Pons (tissue), 1 donor: ENCODE results near the gene ASB2.

Source experiments
- DNase-seq: peaks from one replicate; pipeline ENCODE4 v3.0.0-alpha.2; 2016; ENCODE audit warnings: low spot score

Gene ASB2

DNA sequence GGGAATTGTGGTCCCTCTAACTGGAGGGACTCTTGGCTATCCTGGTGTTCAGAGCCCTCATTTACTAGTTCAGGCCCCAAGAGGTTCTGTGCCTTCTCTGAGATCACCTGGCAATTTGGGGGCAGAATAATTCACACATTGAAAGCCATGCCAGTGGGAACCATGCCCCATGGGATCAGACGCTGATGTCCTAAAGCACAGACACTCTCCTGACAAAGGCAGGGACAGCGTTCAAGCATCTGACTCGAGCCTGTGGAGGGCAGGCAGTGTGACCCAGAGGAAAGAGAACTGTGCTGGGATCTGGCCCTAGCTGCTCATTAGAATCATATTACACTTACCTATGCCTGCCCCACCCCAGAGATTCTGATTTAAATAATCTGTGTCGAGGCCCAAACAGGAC is 2.4 kb upstream of the ASB2 start:
- no peak for DNase-seq

DNA sequence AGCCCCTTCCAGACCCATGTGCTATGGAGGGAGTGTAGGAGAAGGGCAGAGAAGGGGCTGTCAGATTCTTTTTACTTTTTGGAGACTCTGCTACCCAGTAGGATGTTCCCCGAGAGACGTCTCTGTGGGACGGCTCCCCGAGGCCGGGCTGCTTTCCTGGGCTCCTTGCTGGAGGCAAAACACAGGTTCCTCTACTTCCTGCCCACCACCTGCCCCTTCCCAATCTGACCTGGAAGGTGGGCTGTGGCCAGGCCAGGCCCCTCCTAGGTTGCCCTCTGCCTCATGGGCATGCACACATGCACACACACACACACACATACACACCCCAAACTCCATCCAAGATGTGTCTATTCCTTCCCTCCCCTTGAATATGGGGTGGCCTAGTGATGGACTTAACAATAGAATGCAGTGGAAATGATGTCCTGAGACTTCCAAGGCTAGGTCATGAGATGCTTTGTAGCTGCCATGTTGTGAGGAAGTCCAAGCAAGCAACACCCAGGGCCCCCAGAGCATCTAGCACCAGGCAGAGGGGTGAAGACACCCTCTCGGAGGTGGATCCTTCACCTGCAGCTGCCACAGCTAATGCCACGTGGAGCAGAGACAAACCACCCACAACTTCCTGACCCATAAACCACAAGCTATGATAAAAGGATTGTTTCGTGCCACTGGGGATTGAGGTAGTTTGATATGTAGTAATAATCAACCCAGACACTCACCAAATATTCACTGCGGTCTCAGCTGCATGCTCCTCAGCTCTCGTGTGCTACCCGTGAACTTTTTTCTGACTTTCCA is 1.6 kb upstream of the ASB2 start:
- no peak for DNase-seq

DNA sequence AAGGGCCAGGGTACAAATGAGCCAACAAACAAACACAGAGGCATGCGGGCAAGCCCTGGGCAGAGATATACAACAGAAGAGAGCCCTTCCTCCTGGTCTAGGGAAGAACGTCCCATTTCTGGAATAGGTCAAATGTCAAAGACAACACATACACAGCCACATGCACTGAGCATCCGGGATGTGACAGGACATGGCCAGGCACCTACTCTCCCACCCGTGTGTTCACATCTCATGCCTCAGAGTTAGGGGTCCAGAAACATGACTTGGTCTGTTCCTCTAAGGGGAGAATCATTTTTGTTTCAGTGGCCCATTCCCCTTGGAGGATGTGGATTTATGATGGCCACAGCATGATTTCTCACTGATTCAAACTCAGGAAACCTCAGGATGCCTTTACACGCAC is 801 bp upstream of the ASB2 start:
- no peak for DNase-seq

DNA sequence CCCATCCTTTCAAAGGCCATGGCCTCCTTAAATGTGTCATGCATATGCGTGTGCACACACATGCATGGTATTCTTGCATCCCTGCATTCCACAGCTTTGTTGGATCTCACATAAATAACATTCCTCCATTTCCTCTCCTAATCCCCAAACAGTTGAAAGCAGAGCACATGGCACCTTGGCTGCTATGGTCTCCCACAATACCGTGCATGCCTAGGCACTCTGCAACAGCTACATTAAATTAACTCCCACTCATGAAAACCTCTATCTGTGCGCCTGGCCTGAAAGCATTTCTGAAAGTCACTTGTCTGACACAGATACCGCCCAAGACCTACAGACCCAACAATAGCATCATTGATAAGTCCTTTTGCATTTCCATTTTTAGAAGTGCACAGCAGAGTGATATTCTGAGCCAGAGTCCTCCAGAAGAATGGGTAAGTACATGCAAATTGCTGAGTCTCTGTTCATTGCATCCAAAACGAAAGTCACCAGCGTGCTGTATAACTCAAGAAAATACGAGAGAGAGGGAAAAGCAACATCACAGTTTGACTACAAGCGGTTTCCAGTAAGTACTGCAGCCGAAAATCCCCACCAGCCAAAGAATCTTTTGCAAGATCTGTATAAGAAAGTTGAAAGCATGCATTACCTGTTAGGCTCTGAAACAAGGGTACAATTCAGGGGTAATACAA is 436 bp downstream of the ASB2 start:
- DNase-seq, result peak; percentile 69

DNA sequence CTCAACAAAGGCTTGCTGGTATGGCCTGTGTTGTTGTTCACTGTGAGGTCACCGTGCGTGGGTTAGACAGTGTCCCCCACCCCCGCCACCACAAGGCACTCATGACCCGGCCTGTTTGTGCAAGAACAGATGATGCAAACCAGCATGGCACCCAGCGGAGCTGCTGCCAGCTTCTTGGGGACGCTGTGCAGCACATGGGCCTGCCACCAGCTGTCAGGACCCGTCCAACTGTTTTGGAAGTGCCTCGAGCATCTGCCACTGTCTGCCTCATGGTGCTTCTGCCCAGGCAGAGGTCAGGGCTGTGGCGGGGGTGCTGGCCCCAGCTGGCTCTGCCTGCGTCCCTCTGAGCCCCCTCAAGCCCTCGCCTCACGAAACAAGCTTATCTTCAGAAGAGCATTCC is 1.5 kb downstream of the ASB2 start:
- DNase-seq, result no peak

DNA sequence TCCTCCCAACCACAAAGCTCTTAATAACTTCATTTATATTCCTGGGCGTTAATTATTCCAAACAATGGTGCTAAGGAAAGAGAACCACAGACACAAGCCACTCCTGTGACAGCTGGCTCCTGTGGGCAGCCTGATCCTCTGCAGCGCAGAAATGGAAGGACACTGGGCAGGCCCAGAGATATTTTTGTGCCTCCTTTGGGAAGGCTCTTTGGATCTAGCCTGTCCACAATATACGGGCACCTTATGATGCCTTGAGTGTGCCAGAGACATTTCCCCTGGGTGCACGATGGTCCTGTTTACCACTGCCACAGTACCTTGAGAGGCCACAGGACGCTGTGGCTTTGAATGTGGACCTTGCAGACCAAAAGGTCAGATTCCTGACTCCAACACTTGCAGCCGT is 2.1 kb downstream of the ASB2 start:
- no peak for DNase-seq

DNA sequence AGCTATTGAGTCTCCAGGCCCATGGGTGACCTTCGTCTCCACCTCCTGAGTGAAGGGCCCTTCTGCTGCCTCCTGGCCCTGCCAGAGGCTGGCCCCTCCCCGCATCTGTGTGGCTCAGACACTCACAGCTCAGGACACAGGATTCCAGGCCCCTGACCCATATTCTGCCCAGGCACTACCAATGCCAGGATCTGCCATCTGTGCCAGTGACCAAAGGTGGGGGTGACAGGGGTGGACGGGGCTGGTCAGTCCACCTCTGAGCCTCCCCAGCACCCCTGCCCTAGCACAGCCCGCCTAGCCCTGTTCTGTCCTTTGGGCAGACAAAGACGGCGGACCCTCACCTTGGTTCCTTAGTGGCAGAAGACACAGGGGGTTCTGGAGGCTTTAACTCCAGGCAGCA is 2.8 kb downstream of the ASB2 start:
- DNase-seq, result no peak

DNA sequence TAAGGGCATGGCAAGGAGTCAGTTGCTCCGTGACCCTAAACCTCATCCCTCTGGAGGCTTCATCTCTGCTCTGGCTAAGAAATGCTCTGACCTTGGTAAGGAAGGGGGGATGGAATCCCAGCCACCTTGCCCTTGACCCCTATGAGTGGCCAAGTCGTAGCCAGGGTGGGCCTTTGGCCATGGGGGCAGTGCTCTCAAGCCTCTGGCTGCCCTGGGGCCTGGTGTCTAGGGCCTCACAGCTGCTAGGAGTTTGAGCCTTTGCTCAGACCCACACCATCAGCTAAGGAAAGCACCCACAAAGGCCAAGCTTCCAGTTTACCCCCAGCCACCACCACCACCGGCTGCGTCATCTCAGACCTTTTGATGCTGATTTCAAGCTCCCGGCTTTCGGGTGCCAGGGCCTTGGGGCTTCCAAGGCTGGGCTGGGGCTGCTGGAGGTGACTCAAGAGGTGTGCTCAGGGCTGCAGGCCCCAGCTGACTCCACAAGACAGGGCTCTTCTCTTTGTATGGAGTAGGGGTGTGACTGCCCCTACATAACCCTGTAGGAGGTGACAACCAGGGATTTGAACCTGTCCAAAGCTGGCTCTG is 3.7 kb downstream of the ASB2 start:
- no peak for DNase-seq

DNA sequence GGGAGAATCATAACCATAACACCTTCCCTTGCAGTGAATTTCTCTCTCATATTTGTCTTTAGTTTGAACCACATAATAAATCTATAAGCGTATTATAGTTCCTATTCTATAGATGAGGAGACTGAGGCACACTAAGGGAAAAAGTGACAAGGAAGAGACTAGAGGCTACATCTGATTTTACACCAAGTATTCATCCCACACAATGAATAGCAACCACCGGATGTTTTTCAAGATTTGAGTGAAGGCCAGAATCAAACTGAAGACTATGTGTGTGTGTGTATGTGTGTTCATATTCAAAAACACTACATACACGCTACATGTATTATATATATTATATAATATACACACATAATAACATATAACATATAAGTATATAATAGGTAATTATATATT is 4.7 kb downstream of the ASB2 start:
- DNase-seq, result no peak

DNA sequence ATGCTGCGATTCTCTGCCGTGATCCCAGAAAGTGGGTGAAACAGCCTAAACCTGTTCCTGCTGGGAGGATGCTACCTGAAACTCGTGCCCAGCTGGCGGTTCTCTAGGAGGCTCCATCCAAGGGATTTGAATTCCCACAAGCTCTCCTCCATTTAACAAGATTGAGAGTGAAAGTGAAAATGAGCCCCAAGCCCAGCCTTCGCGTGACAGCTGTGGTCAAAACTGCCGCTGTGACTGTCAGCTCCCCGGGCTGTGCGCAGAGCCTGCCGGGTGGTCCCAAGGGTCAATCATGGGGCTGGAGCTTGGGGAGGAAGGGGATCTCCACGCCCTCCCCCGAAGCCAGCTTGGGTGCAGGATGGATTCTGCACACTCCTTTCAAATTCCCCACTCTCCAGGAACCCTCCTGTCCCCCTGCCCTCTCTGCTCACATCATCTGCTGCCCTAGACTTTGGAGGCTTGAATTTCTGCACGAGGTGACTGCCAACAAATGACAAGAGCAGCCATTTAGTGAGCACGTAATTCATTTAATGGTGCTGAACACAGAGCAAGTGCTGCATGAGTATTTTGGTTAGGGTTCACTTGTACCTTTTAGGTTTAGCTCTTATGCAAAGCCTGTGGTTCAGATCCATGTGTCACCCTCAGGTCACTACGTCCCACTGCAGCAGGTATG is 5.3 kb downstream of the ASB2 start:
- no peak for DNase-seq

DNA sequence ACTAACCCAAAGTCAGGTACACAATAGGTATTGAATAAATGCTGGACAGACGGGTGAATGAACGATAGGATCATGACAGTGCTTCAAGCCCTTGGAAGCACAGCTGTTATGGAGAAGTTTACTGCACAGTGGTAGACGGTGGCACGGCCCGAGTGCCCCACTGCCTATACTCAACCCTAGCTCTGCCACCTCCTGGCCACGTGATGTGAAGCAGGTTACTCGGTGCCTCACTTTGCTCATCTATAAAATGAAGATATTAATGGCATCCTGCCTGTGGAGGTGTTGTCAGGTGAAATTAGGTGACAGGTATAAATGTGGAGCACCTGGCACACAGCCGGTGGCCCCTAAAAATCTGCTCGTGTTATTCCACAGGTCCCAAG is 5.8 kb downstream of the ASB2 start:
- peak; percentile 22 for DNase-seq

DNA sequence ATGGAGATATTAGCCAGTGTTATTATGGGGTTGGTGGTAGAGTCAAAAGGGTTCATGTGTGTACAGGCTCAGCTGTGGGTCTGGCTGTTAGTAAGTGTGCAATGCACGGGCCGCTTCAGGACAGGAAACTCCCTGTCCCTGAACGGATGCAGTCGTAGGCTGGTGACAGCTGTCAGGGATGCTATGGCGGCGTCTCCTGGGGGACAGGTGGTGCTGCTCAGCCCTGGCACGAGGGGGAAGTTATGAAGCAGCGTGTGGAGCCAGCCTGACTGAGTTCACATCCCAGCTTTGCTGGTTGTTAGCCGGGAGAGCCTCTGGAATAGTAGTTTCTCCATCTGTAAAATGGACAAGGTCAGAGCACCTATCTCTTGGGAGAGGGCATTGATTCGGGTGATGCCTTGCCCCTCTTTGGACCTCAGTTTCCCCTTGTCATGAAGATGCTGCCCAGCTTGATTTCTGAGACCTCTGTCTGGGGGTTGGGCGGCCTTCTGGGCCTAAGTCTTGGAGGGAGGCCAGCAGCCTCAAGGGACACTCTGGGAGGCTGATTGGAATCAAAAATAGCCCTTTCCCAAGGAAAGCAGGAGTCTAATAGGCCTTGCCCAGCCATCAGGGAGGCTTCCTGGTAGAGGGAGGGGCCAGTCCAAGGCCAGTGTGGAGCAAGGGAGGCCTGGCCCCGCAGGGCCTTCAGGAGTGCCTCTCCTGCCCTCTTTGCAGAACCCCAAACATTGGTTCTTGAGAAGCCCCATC is 7.1 kb downstream of the ASB2 start:
- no peak for DNase-seq

DNA sequence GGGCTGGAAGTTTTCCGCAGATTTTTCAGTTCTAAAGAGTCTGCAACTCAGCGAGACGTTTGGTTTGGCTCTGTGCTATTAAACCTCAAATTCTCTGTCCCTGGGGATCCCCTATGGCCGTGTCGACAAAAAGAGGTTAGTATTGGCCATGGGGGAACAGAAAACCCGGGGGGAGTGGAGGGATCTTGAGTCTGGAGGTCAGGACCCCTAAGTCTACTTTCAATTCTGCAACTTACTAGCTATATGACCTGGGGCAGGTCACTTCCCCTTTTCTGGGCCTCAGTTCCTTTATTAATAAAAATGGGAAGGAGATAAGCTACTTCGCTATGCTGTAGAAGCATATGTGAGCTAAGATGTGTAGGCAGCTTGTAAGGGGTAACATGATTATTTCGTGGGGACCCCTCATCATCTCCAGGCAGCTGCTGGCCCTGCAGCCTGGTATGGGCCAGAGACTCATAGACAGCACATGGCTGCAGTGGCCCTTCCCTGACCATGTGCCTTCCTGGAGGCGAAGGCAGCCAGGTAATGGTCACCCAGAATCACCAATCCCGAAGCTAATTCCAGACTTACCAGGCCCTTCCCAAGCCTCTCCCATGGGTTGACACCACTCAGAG is 8.6 kb downstream of the ASB2 start:
- peak; percentile 43 for DNase-seq

DNA sequence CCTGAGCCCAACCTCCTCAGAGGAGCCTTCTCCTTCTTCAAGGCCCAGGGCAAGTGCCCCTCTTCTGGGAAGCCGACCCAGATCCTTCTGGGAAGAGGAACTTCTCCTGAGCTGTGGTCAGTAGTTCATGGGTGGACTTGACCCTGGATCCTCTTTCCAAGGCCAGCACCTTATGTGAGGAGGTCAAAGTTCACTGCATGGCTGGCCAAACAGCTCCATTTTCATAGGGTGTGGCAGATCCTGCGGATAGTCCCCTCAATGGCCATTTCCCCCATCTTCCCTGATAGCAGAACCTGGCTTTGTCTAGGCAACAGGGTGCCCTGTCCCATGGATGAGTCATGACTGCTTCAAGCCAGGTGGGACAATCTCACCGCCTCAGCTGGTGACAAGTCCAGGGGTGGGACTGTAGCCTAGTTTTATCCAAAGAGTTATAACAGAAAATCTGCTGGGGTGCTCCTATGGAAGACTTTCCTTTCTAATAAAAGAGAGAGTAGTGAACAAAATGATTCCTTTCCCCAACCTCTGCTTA is 10.4 kb downstream of the ASB2 start:
- DNase-seq, result no peak

DNA sequence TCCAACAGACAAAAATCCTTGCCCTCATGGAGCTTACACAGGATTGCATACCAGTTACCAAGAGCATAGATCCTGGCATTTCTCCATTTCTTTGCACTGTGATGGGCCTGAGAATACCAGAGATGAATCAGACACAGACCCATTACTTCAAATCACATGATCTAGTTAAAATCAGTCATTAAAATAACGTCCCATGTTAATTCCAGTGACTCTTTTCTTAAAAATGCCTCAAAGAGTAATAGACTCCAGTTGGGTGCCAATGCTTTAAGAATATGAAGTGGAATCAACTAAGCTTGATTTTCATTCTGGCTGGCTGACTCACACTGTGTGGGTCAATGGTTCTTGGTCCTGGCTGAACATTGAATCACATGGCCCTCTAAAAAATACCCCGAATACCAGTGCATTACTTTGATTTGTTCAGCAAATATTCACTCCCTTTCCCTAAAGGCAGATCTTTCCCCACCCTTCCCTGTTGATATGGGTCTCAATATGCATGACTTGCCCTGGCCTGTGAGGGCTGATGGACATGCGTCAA is 11.0 kb downstream of the ASB2 start:
- DNase-seq, result no peak

DNA sequence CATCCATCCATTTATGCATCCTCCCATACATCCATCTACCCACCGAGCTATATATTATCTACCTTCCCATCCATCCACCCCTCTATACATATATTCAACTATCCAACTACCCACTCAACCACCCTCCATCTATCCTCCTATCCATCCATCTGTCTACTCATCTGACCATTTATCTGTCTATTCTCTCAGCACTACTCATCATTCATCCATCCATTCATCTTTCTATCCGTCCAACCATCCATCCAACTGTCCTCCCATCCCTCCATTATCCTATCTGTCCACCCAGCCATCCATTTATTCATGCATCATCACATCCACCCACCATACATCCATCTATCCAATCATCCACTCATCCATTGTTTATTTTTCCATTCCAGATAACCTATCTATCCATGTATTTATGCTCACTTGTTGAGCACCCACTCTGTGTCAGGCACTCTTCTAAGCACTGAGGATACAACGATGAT is 11.5 kb downstream of the ASB2 start:
- no peak for DNase-seq

DNA sequence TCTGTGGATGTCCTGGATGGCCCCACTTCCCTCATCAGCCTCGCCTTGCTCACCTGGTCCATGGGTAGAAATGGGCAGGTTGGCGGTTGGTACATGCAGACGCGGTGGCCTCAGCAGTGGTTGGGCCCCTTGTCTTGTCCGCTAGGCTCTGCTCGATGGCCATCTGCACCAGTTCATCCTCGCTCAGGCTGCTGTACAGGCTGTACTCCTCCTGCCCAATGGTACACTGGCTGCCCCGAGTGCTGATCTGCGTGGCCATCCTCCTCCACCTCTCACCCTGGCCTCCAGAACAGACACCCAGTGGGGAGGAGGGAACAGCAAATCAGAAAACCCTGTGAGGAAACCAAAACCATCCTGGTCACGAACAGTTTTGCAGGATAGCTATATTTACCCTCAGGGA is 12.1 kb downstream of the ASB2 start:
- no peak for DNase-seq

DNA sequence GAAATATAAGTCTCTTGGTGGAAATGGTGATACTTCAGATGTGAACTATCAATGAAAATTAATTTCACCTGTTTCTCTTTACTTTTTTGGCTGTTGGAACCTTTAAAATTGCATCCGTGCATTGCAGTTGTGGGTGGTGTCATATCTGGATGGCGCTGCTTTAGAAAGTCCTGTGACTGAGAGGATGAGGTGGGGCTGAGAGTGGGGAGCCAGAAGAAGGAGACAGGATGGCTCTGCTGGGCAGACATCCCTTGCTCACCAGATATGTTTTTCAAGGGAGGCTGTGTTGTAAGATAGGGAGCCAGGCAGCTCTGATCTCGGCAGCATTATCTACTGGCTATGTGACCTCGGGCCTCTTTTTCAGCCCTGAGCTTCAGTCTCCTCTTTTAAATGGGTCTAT is 12.7 kb downstream of the ASB2 start:
- no peak for DNase-seq

DNA sequence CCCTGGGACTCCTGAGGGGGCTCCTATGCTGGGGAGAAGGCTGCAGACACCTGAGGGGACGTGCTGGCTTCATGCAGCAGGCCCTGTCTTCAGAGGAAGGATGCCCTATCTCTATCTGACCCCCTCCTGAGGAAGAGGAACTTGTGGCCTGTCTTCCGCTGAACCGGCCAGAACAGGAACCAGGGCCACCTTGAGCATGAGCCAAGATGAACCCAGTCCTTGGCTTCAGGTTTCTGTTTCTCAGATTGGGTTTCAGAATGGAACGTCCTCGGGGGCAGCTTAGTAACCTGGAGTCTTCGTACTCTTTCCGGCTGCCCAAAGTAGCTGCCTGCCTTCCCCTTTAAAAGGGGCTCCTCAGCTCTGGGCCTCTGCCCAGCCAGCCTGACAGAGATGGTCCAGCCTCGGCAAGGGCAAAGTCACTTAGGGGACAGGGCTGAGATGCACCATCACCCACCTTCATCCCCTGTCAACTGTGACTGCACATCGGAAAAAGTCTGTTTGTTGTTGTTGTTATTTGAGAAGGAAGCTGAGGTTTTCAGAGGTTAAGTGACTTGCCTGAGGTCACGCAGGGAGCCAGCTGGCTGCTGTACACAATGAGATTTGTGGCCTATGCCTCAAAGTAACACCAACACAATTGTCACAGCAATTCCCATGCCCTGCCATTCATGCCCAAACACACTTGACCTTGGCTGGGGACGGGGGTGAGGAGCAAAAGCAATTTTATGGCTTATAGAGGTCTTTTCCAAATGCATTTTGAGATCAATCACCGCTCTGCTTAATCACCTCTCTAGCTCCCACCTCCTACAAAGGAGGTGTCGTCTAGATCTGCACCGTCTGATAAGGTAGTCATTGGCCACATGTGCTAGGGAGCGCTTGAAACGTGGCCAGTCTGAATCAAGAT is 13.4 kb downstream of the ASB2 start:
- peak; percentile 55 for DNase-seq

DNA sequence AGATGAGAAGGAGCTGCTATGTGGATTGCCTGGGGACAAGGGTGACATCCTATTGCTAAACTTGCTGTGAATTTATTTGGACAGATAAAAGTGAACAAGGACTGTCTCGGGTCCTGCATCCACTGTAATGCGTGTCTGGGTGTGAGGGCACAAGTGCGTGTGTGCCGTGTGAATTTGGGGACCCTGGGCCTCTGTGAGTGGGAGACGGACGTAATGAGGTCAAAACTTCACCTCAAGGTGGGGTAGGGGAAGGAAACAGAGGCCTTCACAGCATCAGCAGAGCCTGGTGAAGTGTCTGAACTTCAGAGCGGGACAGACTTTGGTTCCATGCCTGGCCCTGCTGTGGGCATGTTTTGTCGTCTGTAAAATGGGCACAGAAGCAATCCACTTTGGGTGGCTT is 14.8 kb downstream of the ASB2 start:
- no peak for DNase-seq
